ENCODE measurements around the gene CTNNA1.
"Not testable (repeated sequence)": the region's sequence is repeated elsewhere in the genome, so short reads cannot be mapped to it uniquely, and the experiment has no call there.

Gene CTNNA1

DNA sequence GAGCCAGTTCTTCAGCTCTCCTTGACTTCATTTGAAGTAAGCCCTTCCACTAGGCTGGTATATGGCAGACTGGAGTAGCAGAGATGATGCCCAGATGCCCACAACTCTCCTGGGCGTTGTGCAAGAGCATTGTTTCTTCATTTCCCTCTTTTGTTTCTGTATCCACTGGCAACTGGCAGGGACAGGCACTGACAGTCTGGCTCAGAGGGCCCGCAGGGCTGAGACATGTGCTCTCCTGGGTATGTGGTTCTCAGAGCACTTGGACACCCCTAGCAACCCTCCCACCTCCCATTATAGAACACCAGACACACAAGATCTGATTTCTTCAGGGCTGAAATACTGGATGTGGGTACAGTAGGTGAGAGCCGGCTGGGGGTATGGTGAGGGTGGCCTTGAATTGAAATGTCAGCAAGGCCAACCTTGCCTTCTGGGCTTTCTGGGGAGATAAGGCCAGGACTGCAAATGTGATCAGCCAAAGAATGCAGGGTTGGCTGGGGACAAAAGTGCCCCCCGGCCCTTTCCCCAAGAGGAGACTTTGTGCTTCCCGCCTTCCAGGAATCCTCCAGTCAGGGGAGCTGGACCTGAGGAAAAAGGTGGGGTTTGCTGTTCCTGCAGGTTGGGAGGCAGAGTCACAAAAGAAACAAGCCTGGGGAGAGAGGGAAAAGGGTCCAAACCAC is 28.6 kb upstream of the CTNNA1 start:
- DNase-seq (ENCODE audit: low read depth, low spot score), result no peak

DNA sequence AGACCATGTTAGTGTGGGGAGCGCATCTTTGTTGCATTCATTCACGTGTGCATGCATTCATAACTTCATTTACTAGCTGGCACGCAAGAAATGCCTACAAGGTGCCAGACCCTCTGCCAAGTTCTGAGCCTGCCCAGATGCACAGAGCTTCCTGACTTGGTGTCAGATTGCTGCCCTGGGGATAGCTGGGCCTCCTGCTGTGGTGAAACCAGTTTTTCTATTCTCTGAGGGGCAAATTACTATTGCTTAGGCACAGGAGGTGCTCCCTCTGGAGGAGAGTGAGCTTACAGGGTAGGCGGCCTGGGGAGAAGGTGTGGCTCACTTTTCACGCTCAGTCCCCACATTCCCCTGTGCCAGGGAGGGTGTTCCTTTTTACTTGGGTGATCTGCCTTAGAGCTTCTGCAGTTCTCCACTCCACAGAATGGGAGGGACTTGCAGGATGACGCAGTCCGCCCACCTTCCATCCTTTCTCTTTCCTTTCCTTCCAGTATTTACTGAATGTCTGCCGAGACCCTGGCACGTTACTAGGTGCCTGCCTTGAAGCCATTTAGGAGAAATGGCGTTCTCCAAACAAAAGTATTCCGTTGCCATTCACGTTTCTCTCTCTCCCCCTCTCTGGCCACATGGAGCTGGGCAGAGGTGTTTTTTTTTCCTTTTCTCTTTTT is 27.9 kb upstream of the CTNNA1 start:
- DNase-seq (ENCODE audit: low read depth, low spot score), result peak; percentile 84

DNA sequence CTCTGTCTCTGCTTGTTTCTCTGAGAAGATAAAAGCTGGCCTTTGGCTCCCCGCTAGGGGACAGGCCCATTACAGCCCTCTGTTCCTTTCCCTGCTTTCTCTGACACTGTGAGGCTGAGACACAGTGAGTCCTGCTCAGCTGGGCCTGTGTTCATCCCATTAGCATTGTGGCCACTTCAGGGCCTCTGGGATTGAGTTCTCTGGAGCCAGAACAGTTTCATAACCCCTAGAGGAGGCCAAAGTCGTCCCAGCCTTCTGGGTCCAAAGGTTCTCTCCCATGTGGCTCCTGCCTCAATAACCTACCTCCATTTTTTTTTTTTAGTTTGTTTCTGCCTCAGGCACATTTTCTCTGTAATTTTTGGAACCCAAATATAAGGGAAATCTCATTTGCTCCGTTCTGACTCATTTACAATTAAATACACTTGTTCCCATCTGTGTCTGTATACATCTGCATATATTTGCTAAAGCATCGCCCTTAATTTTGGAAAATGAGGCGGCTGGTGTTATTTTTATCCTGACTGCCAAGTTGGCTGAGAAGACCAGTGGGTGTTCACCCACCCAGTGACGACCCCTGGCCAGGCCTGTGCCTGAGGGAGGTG is 27.3 kb upstream of the CTNNA1 start:
- no peak for DNase-seq (ENCODE audit: low read depth, low spot score)

DNA sequence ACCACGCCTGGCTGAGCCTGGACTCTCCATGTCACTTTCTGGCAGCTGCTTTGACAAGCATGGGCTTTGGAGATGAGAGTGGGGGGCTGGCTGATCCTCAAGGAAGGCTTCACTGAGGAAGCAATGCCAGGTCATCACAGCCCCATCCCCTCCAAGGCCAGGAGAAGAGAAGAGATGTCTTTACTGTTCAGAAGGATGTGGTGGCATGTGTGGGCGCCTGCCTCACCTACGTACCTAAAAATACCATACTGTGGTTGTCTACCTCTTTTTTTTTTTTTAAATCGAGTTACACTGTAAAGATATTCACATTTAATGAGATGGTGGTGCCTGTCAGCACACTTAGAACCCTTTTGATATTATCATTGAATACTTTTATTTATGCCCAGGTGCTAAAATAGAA is 26.4 kb upstream of the CTNNA1 start:
- no peak for DNase-seq (ENCODE audit: low read depth, low spot score)

DNA sequence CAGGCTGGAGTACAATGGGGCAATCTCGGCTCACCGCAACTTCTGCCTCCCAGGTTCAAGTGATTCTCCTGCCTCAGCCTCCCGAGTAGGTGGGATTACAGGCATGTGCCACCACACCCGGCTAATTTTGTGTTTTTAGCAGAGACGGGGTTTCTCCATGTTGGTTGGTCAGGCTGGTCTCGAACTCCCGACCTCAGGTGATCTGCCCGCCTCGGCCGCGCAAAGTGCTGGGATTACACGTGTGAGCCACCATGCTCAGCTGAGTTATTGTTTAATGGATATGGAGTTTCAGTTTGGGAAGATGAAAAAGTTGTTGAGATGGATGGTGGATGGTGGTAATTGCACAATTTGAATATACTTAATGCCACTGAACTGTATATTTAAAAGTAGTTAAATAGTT is 22.7 kb upstream of the CTNNA1 start:
- DNase-seq (ENCODE audit: low read depth, low spot score), result not testable (repeated sequence)

DNA sequence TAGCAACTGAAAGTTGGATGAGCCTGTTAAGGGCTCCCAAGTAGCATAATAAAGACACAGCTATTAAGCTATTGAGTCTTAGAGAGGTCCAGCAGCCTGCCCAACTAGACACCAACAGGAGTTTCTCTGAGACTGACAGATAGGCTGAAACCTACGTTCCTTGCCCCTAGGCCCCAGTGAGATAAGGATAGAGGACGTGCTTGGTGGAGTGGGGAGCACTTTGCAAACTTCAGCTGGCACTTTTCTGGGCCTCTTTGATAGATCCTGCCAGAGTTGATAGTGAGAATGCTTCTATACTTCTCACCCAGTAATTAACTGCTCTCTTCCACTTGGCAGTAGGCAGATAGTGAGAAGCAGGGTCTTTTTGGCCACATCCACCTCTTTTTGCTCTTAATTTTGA is 20.8 kb upstream of the CTNNA1 start:
- no peak for DNase-seq (ENCODE audit: low read depth, low spot score)

DNA sequence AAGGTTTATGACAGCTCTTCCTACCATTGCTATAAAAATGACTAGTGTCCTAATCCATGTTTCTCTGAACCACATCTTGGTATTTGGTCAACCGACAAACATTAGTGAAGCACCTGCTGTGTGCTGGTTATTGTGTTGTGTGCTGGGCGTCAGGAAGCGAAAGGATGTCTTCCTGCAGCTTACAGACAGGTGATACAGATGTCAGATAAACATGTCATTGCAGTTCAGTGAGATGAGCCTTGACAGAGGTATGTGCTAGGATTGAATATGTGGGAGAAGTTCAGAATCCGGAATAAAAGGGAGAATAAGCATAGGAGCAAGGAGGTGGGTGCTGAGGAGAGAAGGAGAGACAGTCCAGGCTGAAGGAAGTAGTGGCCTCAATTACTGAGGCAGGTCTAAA is 20.3 kb upstream of the CTNNA1 start:
- DNase-seq (ENCODE audit: low read depth, low spot score), result no peak

DNA sequence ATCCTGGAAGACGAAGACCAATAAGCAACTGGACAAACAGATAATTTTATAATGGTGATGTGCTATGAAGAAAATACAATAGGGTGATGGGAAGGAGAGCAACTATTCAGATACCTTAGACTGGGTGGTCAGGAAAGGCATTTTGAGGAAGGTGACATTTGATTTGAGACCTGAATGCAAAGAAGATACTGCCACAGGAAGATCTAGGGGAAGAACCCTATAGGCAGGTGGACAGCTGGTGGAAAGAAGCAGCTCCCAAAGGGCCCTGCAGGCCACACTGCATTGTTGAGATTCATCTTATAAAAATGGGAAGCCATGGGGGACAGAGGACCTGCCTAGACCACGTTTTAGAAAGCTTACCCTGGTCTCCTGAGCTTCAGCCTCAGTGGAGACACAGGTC is 19.7 kb upstream of the CTNNA1 start:
- no peak for DNase-seq (ENCODE audit: low read depth, low spot score)

DNA sequence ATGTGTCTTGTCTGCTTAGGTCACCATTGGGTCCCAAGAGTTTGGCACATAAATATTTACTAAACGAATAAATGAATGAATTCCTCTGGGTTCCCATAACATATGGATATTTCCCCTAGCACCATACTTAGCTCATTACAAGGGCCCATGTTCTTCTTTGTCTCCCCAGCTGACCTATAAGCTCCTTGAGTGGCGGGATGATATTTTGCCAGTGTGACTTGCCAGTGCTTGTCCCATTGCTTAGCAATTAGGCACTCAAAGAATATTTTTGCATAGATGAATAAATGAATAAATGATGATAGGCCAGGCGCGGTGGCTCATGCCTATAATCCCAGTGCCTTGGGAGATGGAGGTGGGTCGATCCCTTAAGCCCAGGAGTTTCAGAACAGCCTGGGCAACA is 16.9 kb upstream of the CTNNA1 start:
- DNase-seq (ENCODE audit: low read depth, low spot score), result no peak

DNA sequence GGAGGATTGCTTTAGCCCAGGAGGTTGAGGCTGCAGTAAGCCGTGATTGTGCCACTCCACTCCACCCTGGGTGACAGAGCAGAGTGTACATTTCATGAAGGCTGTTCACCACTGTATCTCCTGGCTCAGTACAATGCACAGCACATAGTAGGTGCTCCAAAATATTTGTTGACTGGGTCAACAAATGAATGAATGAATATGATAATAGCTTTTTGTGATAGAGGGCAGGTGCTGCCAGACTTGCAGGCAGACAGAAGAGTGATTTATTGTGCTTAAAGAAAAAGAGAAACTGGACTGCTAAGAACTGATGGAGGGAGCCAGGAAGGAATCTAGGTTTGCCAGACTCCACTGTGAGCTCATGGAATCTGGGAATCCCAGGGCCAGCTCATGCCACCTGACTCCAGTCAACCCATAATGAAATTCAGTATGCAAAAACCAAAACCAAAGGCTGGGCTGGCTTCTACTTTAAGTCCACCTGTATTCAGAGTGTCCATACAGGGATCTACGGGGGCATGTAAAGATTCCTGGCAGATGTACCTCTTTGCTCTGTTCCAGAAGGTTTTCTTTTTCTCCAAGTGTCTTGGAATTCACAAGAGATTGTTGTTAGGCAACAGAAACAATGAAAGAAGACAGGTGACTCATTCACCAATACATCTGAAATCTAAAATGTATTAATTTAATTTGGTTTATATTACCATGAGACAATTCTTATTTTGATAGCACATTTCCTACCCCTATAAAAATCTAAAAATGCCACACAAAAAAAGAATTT is 15.5 kb upstream of the CTNNA1 start:
- DNase-seq (ENCODE audit: low read depth, low spot score), result no peak

DNA sequence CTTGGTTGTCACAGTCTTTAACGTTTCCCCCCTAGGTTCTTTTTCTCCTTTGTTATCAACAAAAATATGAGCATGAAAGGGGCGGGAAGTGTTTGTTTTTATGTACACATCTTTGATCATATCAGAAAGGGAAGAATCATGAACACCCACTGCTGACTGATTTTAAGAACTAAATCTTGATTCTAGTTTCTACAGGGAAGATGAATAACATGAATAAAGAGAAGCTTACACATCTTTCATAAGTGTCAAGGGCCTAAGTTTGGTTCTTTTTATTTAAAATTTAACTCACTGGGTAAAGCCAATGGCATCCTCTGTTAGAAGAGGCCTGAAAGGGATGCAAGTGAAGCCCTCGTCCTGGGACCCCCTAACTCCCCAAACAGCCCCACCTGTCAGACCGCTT is 14.8 kb upstream of the CTNNA1 start:
- no peak for DNase-seq (ENCODE audit: low read depth, low spot score)

- no peak for DNase-seq (ENCODE audit: low read depth, low spot score)
These were observed 13.3 kb upstream of the CTNNA1 start for GRCh38 chr5:138739938-138740337.

- DNase-seq (ENCODE audit: low read depth, low spot score), result no peak
These were observed 9.7 kb upstream of the CTNNA1 start for GRCh38 chr5:138743484-138743883.

DNA sequence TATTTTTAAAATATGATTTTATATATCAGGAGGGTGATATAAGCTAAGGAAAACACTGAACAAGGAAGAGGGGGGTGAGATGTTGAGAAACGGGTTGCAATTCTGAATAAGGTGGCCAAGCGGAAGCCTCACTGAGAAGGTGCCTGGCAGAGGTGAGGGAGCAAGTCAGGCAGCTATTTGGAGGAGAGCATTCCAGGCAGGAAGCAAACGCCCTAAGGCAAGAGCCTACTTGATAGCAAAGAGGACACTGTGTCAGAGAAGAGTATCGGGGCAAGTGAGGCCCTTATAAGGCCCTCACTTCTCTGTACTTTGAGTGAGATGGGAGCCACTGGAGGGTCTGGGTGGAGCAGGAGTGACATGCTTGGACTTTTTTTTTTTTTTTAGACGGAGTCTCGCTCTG is 8.0 kb upstream of the CTNNA1 start:
- DNase-seq (ENCODE audit: low read depth, low spot score), result no peak

DNA sequence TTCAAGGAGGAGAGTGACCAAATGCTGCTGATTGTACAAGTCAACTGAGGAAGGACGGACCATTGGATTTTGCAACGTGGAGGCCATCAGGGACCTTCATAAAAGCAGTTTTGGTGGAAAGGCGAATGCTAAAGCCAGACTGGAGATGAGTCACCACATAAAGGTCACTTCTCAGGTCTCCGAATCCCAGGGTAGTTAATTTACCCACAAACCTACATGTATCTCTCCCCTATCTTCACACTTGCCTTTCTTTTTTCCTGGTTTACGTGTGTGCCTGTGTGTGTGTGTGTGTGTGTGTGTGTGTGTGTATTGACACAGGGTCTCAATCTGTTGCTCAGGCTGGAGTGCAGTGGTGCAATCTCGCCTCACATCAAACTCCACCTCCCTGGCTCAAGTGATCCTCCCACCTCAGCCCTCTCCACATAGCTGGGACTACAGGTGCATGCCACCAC is 4.6 kb upstream of the CTNNA1 start:
- DNase-seq (ENCODE audit: low read depth, low spot score), result no peak

DNA sequence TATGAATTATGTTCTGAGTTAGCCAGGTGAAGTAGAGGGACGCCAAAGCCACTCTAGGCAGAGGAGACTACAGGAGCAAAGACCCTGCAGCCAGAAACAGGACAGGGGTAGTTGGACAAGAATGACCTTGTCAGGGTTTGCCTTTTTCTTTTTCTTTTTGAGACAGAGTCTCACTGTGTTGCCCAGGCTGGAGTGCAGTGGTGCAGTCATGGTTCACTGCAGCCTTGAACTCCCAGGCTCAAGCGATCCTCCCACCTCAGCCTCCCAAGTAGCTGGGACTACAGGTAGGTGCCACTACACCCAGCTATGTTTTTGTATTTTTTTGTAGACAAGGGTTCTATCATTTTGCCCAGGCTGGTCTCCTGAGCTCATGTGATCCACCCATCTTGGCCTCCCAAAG is 1.9 kb upstream of the CTNNA1 start:
- DNase-seq (ENCODE audit: low read depth, low spot score), result not testable (repeated sequence)

- DNase-seq (ENCODE audit: low read depth, low spot score), result no peak
These were observed 779 bp upstream of the CTNNA1 start for GRCh38 chr5:138752341-138752950.

DNA sequence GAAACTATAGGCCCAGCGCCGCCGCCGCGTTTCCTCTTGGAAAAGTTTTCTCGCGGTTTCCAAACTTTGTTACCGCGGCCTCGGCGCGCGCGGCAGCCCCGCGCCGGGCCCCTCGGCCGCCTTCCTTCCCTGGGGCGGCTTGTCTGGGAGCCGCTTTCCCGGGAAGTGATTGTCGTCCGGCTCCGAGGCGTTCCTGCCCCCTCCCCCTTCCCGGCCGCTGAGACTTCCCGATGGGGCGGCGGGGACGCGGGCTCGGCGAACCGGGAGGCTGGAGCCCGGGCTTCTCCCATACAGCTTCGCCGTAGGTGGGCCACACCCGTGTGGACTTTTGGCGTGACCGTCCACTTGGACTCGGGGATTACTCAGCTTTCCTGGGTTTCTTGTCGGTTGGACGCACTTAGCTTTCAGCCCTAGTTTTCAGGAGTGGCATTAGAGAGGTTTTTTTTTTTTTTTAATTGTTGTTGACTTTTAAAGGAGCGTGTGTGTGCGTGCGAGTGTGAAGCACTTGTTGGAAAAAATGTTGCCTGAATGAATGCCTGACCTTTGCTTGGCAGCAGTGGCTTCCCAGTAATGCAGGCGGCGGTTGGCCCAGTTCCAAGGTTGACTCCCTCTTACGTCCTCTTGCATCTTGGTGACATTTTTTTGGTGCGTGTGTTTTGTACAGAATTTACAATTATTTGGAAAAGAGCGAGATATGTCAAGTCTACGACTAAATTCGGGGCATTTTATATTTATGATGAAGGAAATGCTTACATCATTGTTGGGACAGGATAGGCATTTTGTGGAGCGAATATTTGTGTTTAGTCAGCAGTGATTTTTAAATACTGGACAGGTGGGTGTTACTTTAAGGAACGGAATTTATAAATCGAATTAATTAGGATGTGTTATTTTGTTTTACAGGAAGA is 821 bp downstream of the CTNNA1 start:
- DNase-seq (ENCODE audit: low read depth, low spot score), result no peak

- no peak for DNase-seq (ENCODE audit: low read depth, low spot score)
These were observed 1.5 kb downstream of the CTNNA1 start for GRCh38 chr5:138754699-138755057.

DNA sequence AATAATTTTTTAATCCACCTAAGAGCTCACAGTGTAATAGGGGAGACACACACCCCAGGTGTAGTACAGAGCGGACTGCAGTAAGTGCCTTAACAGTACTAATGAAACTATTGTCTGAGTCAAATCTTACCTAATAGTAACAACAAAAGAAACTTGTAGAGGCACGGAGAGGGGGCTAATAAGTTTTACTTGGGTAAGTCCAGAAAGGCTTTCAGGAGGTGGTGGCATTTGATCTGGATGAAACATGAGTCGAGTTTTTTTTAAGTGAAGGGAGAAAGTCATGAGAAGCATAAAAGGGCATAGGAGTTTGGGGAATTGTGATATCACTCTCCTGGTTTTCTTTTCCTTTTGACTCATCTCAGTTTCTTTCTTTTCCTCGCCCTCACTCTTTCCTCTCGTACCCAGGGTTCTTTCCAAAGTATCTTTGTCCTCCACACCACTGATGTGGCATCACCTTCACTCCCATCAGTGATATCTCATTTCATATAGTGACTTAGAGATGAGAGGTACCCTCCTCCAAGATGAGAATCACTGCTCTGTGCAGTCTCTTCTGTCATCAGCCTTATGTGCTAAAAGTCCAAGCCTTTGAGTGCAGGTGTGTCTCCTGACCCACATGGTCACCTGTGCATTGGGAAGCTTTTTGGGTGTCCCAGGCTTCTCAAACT is 2.0 kb downstream of the CTNNA1 start:
- DNase-seq (ENCODE audit: low read depth, low spot score), result no peak

Measured in iPS DF 19.7 (cell line).